H9 (cell line): ENCODE measurements around the gene PGGHG. TPM values are rescaled to one million over a fixed set of nuclear protein-coding genes. Genes with fewer than 3 reads are reported as not detected.

ENCODE experiments used
- DNase-seq: peaks from one replicate; pipeline ENCODE4 v3.0.0-alpha.2; 2017
- H2AFZ ChIP-seq: one replicate; pipeline ENCODE4 v1.6.1; 2013; ENCODE audit warnings: mild to moderate bottlenecking, low read length, control low read depth, moderate library complexity
- H2AK5ac ChIP-seq: 2 replicates; pipeline ENCODE4 v1.6.1; 2013; ENCODE audit warnings: low read length, control low read depth, mixed read lengths; ENCODE audit not compliant: insufficient read length
- H2BK120ac ChIP-seq: one replicate; pipeline ENCODE4 v1.6.1; 2013; ENCODE audit warnings: low read depth, mild to moderate bottlenecking, low read length, control low read depth, inconsistent platforms; ENCODE audit not compliant: poor library complexity, severe bottlenecking
- H2BK12ac ChIP-seq: 2 replicates; pipeline ENCODE4 v1.6.1; 2013; ENCODE audit warnings: low read length, control low read depth, mixed read lengths, low read depth; ENCODE audit not compliant: insufficient read length
- H2BK15ac ChIP-seq: 2 replicates; pipeline ENCODE4 v1.6.1; 2013; ENCODE audit warnings: low read depth, low read length, control low read depth
- H2BK20ac ChIP-seq: one replicate; pipeline ENCODE4 v1.6.1; 2013; ENCODE audit warnings: low read depth, mild to moderate bottlenecking, low read length, control low read depth, inconsistent platforms; ENCODE audit not compliant: poor library complexity, severe bottlenecking
- H2BK5ac ChIP-seq: 2 replicates; pipeline ENCODE4 v1.6.1; 2013; ENCODE audit warnings: low read length, control low read depth, mixed read lengths; ENCODE audit not compliant: insufficient read length
- H3K14ac ChIP-seq: 2 replicates; pipeline ENCODE4 v1.6.1; 2013; ENCODE audit warnings: low read length, control low read depth; ENCODE audit not compliant: insufficient read depth
- H3K18ac ChIP-seq: 2 replicates; pipeline ENCODE4 v1.6.1; 2013; ENCODE audit warnings: low read depth, mild to moderate bottlenecking, mixed read lengths, low read length, control low read depth; ENCODE audit not compliant: insufficient read length
- H3K23ac ChIP-seq: 2 replicates; pipeline ENCODE4 v1.6.1; 2013; ENCODE audit warnings: low read length, control low read depth, mixed read lengths, low read depth; ENCODE audit not compliant: insufficient read length
- H3K23me2 ChIP-seq: 2 replicates; pipeline ENCODE4 v1.6.1; 2013; ENCODE audit warnings: low read depth, mild to moderate bottlenecking, mixed read lengths, low read length, control low read depth; ENCODE audit not compliant: insufficient read length, poor library complexity, severe bottlenecking
- H3K27ac ChIP-seq: 2 replicates; pipeline ENCODE4 v1.5.1; 2013; ENCODE audit warnings: low read length, control low read depth, mixed read lengths, low read depth; ENCODE audit not compliant: insufficient read length
- H3K27me3 ChIP-seq: 2 replicates; pipeline ENCODE4 v1.6.1; 2013; ENCODE audit warnings: low read length, control low read depth, inconsistent platforms; ENCODE audit not compliant: insufficient read depth
- H3K4ac ChIP-seq: 2 replicates; pipeline ENCODE4 v1.6.1; 2013; ENCODE audit warnings: low read depth, mild to moderate bottlenecking, control low read depth, inconsistent platforms, low read length, moderate library complexity
- H3K4me1 ChIP-seq: 2 replicates; pipeline ENCODE4 v1.6.1; 2013; ENCODE audit warnings: low read length, control low read depth, inconsistent platforms; ENCODE audit not compliant: insufficient read depth
- H3K4me2 ChIP-seq: 2 replicates; pipeline ENCODE4 v1.6.1; 2013; ENCODE audit warnings: low read length, control low read depth, mixed read lengths; ENCODE audit not compliant: insufficient read length, insufficient read depth
- H3K56ac ChIP-seq: 2 replicates; pipeline ENCODE4 v1.6.1; 2013; ENCODE audit warnings: low read depth, mild to moderate bottlenecking, mixed read lengths, low read length, control low read depth; ENCODE audit not compliant: insufficient read length
- H3K79me1 ChIP-seq: 2 replicates; pipeline ENCODE4 v1.6.1; 2013; ENCODE audit warnings: low read depth, mild to moderate bottlenecking, moderate library complexity, low read length, control low read depth, inconsistent platforms; ENCODE audit not compliant: insufficient read depth, poor library complexity, severe bottlenecking
- H3K79me2 ChIP-seq: 2 replicates; pipeline ENCODE4 v1.6.1; 2013; ENCODE audit warnings: low read length, control low read depth, inconsistent platforms; ENCODE audit not compliant: insufficient read depth
- H3K9ac ChIP-seq: 2 replicates; pipeline ENCODE4 v1.6.1; 2013; ENCODE audit warnings: low read length, control low read depth, mixed read lengths; ENCODE audit not compliant: insufficient read length; ENCODE audit errors: extremely low read depth
- H3K9me3 ChIP-seq: one replicate; pipeline ENCODE4 v1.6.1; 2013; ENCODE audit warnings: low read depth, low read length, inconsistent platforms; ENCODE audit not compliant: control insufficient read depth
- H3T11ph ChIP-seq: one replicate; pipeline ENCODE4 v1.6.1; 2013; ENCODE audit warnings: mild to moderate bottlenecking, low read length, control low read depth, inconsistent platforms
- H4K20me1 ChIP-seq: one replicate; pipeline ENCODE4 v1.6.1; 2013; ENCODE audit not compliant: control insufficient read depth, insufficient read length, insufficient read depth
- H4K5ac ChIP-seq: 2 replicates; pipeline ENCODE4 v1.6.1; 2013; ENCODE audit warnings: low read depth, mild to moderate bottlenecking, mixed read lengths, low read length, control low read depth; ENCODE audit not compliant: insufficient read length
- H4K8ac ChIP-seq: replicated peaks from 2 replicates; pipeline ENCODE4 v1.6.1; 2013; ENCODE audit warnings: low read length, control low read depth, mixed read lengths, low read depth; ENCODE audit not compliant: insufficient read length
- H4K91ac ChIP-seq: 2 replicates; pipeline ENCODE4 v1.6.1; 2013; ENCODE audit warnings: low read depth, mild to moderate bottlenecking, moderate library complexity, mixed read lengths, low read length, control low read depth; ENCODE audit not compliant: insufficient read length
- H3K27ac Mint-ChIP-seq, 3 experiments: 2 replicates in 2 of 3; 3 replicates in 1 of 3; pipeline ENCODE4 v1.8.0; 2020 to 2021; ENCODE audit warnings: mixed read lengths in 3 of 3, mild to moderate bottlenecking in 1 of 3, moderate library complexity in 1 of 3
- H3K27me3 Mint-ChIP-seq: 2 replicates; pipeline ENCODE4 v1.8.0; 2021; ENCODE audit warnings: low read depth, mild to moderate bottlenecking, moderate library complexity, mixed read lengths
- H3K36me3 Mint-ChIP-seq, 3 experiments: 2 replicates in 2 of 3; 3 replicates in 1 of 3; pipeline ENCODE4 v1.8.0; 2020 to 2021; ENCODE audit warnings: low read depth in 3 of 3, mixed read lengths in 3 of 3; ENCODE audit not compliant: insufficient read depth in 1 of 3
- H3K4me1 Mint-ChIP-seq, 2 experiments: 2 replicates each; pipeline ENCODE4 v1.8.0; 2020; ENCODE audit warnings: mixed read lengths in 2 of 2
- H3K4me3 Mint-ChIP-seq, 2 experiments: 2 replicates in 1 of 2; 3 replicates in 1 of 2; pipeline ENCODE4 v1.8.0; 2020 to 2021; ENCODE audit warnings: mild to moderate bottlenecking in 2 of 2, mixed read lengths in 2 of 2, moderate library complexity in 1 of 2
- H3K9me3 Mint-ChIP-seq, 2 experiments: 2 replicates in 1 of 2; 3 replicates in 1 of 2; pipeline ENCODE4 v1.8.0; 2020; ENCODE audit warnings: mild to moderate bottlenecking in 2 of 2, mixed read lengths in 2 of 2, moderate library complexity in 1 of 2
- WGBS: extraction: QIAGEN DNeasy Blood & Tissue Kit; methylation state at CpG from one replicate; pipeline ENCODE4 v1.1.7; 2013; ENCODE audit warnings: missing lambda C conversion rate, low lambda C conversion rate, mixed read lengths; ENCODE audit not compliant: insufficient read length; ENCODE audit errors: extremely low coverage; 5-methylcytosine and 5-hydroxymethylcytosine counted together
- total RNA-seq: library from RNA; stranded (reverse); gene quantifications from 2 replicates; pipeline ENCODE4 v1.2.1, GENCODE V29; 2021
- TF ChIP-seq, protein P1 (sequence below): fragments of 200-600 bp; sonication (generic); conservative IDR thresholded peaks from 3 replicates; pipeline ENCODE4 v1.8.0; 2021; ENCODE audit warnings: antibody characterized with exemption, mild to moderate bottlenecking

The PGGHG gene
- total RNA-seq, 1 experiment from 2014 or later: 58.3 TPM

DNA sequence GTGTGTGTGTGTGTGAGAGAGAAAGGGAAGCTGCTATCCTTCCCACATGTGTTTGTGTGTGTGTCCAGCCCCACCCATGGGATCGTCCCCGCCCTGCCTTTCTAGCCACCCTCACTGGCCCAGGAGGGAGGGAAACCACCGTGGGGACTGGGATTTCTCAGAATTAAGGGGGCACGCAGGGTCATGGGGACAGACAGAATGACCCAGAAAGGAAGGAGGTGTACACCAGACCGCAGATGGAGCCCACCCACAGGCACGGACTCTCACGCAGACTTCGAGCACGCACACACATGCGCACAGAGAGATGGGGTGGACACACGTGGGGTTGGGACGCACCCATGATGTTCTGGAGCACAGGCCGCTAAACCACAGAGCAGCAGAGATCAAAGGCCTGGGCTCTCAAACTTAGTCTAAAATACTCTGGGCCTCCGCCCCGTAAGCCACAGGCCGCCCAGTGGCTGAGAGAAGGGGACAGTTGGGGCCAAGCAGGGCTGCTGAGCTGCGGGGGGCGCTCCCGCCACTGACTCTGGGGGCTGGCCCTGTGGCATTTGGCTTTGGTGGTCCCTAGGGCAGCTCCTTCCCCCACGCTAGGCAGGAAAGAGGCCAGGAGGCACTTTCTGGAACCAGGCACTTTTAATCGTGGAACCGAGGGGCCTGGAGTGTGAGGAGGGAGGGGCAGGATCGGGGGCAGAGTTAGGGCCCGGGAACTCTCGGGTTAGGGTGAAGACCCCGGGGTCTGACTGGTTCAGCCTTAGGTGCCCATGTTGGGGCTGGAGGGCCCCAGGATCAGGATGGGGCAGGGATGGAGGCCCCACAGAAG lies 8.9 kb downstream of the PGGHG start:
- Histone ChIP-seq H2AFZ (no peak overlapping the region), H3K4me2 (no peak overlapping the region), H3K27ac (no peak overlapping the region), H3K18ac (no peak overlapping the region), H2AK5ac (no peak overlapping the region), H2BK15ac (no peak overlapping the region), H2BK12ac (no peak overlapping the region), H4K5ac (no peak overlapping the region), H3K9ac (no peak overlapping the region), H2BK120ac (no peak overlapping the region), H3K4me1 (peaks cover 4% of the 10 kb centered on the region; the same call in 1 of the 2 replicates), H3K9me3 (no peaks in the 10 kb centered on the region), H3K79me2 (no peaks in the 10 kb centered on the region), H3K79me1 (no peaks in the 10 kb centered on the region), H4K8ac (no peak overlapping the region), H3K23me2 (no peaks in the 10 kb centered on the region), H2BK20ac (no peak overlapping the region), H3K4ac (no peak overlapping the region), H4K20me1 (no peaks in the 10 kb centered on the region), H3K27me3 (no peaks in the 10 kb centered on the region), H3K56ac (no peak overlapping the region), H3T11ph (no peak overlapping the region), H2BK5ac (no peak overlapping the region), H4K91ac (no peak overlapping the region), H3K14ac (no peak overlapping the region), H3K23ac (no peak overlapping the region)
- TF ChIP-seq, protein P1, sequence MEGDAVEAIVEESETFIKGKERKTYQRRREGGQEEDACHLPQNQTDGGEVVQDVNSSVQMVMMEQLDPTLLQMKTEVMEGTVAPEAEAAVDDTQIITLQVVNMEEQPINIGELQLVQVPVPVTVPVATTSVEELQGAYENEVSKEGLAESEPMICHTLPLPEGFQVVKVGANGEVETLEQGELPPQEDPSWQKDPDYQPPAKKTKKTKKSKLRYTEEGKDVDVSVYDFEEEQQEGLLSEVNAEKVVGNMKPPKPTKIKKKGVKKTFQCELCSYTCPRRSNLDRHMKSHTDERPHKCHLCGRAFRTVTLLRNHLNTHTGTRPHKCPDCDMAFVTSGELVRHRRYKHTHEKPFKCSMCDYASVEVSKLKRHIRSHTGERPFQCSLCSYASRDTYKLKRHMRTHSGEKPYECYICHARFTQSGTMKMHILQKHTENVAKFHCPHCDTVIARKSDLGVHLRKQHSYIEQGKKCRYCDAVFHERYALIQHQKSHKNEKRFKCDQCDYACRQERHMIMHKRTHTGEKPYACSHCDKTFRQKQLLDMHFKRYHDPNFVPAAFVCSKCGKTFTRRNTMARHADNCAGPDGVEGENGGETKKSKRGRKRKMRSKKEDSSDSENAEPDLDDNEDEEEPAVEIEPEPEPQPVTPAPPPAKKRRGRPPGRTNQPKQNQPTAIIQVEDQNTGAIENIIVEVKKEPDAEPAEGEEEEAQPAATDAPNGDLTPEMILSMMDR: no peak
- H3K9me3 Mint-ChIP-seq: peaks cover under 1 to 2% of the 10 kb centered on the region in 2 experiments; a peak in 2 of 5 replicates
- H3K36me3 Mint-ChIP-seq: peaks cover 9 to 26% (median 11%) of the 10 kb centered on the region in 3 experiments
- H3K27me3 Mint-ChIP-seq: no peaks in the 10 kb centered on the region
- no peak for DNase-seq
- H3K4me3 Mint-ChIP-seq: no peak overlapping the region; a peak in 1 of 5 replicates
- no CpG with 5 or more reads among the region's 26 CpGs for WGBS
- H3K4me1 Mint-ChIP-seq: peaks cover 25 to 38% of the 10 kb centered on the region in 2 experiments
- peak overlapping the region; percentile 61 to 76 (median 68); a peak in 4 of 7 replicates for H3K27ac Mint-ChIP-seq
